GM10266 (cell line): ENCODE measurements around the gene ZBED3.
A peak's percentile ranks its signal among the peaks of the same experiment; 100 is the strongest.

Source experiments
- DNase-seq: peaks from one replicate; pipeline ENCODE4 v3.0.0; 2012; ENCODE audit errors: extremely low spot score
- TF ChIP-seq, protein P1 (sequence below): IDR thresholded peaks from 2 replicates; pipeline ENCODE4 v1.5.1; 2012; ENCODE audit warnings: mild to moderate bottlenecking, low read depth; ENCODE audit not compliant: control insufficient read depth, insufficient read depth; ENCODE audit errors: missing control alignments

The ZBED3 gene, protein sequence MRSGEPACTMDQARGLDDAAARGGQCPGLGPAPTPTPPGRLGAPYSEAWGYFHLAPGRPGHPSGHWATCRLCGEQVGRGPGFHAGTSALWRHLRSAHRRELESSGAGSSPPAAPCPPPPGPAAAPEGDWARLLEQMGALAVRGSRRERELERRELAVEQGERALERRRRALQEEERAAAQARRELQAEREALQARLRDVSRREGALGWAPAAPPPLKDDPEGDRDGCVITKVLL

DNA sequence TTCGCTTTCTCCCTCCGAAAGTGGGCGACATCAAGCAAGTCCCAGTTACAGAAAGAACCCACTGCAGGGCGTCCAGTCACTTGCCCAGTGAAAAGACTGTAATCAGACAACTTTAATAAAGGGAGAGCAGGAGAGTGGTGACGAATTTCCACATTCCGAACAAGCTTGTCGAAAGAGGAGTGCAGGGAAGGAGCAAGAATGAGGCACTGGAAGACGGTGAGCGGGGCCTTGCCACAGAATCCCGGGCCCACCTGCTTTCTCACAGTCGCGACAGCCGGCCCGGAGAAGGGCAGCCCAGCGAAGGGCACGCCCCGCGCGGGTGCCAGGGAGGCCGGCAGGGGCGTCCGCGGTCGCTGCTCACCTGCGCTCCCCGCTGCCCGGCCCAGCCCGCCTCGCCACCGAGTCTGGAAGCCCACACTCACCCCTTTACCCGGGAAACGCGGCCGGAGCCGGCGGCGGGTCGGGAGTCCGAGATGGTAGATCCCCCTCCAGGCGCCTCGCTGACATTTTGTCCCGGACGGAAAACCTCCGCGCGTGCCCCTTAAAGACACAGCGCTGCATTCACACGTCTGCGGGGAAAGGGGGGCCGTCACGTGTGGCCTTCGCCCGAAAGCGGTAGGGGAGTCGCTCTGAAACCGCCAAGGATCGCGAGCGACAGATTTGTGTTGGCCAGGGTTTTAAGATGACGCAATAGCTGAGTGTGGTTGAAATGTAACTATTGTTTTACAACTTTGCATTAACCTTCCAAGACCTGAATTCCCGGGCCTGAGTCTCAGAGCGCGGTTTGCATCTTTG is at the start of gene ZBED3:
TSS of gene ZBED3 (minus strand) at position 597 of the 795 bp plus-strand sequence. CDS start 9,407 bp downstream, outside the sequence.
- DNase-seq = peak; percentile 70
- TF ChIP-seq, protein P1, sequence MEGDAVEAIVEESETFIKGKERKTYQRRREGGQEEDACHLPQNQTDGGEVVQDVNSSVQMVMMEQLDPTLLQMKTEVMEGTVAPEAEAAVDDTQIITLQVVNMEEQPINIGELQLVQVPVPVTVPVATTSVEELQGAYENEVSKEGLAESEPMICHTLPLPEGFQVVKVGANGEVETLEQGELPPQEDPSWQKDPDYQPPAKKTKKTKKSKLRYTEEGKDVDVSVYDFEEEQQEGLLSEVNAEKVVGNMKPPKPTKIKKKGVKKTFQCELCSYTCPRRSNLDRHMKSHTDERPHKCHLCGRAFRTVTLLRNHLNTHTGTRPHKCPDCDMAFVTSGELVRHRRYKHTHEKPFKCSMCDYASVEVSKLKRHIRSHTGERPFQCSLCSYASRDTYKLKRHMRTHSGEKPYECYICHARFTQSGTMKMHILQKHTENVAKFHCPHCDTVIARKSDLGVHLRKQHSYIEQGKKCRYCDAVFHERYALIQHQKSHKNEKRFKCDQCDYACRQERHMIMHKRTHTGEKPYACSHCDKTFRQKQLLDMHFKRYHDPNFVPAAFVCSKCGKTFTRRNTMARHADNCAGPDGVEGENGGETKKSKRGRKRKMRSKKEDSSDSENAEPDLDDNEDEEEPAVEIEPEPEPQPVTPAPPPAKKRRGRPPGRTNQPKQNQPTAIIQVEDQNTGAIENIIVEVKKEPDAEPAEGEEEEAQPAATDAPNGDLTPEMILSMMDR = peak; percentile 13

DNA sequence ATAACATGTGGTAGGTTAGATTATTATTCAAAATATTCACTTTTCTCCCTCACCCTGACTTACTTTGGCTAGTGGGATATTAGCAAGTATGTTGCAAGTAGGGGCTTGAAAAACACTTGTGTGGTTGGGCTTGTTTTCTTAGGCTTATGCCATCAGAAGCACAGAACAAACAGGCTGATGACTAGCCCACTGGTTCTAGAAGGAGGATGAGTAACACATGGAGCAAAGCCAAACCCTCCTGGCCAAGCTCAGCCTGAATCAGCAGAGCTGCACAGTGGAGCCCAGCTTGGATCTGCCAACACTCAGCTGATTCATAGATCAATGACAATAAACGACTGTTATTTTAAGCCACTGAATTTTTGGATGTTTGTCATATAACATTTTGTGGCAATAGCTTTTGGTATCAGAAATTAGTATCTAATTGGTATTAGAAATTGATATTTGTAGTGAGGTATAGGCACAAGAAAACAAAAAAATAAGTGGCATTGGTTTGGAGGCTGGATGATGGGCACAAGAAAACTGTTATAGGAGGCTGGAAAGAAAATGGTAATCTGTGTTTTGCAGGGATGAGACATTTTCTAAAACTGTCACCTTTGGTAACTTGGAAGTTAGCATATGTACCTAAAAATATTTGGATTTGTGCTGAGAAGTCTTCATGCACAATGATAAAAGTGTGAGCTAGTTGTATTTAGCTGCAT is 46.1 kb upstream of the ZBED3 start:
- DNase-seq = no peak
- TF ChIP-seq, protein P1 = no peak

DNA sequence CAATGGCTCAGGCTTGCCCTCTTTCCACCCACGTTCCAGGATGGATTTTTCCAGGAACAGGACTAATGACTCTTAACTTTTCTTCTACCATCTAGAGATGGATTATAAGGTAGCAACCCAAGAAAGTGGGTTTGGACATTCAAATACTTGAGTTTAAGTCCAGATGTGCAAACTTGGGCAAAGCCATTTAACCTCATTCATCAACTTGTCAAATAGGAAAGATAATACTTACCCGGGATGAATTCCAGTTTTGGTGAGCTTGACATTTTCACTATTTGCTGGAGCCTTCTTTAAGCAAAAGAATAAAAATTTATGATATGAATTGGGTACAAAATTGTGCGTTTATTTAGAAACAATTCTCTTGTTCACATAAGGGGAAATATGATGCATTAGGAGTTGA is 44.3 kb upstream of the ZBED3 start:
- no peak for DNase-seq
- TF ChIP-seq, protein P1 = no peak

DNA sequence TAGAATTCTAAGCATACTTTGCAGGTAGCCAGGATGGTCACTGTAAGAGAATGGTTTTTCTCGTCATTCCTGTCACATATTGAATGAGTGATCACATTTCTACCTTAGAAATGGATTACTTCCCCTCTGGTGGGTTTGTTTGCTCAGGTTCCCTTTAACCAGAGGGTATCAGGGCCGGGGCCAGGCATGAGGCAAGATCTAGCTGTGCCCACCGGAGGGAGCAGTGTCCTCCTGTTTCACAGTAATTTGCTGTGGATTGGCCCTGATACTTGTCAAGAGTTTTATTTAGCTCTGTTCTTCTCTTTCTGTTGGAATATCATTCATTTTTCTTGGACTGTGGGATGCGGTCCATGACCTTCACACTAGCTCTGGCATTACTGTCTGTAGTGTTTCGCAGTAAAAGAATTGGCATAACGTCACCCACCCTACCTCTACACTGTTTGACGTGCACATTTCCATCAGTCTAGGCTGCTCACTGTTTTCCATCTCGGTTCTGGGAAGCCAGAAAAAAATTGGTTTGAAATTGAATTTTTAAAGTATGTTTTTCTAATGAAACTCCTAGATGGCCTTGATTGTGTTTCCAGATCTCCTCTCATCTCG is 42.4 kb upstream of the ZBED3 start:
- TF ChIP-seq, protein P1 = no peak
- DNase-seq = no peak

DNA sequence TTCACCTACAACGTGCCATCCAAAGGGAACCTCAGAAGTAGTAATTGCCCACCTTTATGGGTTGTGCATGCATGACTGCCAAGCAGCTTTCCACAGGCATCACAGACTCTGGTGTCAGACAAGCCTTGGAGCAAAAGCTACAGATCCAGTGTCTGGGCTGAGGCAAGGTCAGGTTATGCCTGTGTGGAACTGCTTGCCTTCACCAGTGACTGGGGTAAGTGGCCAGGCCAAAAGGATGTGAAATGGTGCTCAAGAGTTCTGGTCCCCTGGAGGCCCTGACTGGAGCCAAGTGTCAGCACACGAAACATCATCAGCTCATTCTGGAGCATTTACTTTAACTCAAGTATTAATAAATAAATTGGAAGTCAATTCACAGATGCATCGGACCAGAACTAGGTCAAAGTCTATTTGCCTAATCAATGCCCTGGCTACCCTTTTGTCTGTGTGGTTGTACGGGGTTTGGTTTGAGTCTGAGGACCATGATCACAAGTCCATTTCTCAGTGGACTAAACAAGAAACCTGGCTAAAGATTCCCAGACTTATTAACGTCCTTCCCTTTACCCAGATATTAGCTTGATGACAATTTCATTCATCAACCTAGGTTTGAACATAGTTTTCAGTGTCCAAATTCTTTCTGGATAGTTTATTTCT is 41.5 kb upstream of the ZBED3 start:
- DNase-seq = no peak
- TF ChIP-seq, protein P1 = no peak

DNA sequence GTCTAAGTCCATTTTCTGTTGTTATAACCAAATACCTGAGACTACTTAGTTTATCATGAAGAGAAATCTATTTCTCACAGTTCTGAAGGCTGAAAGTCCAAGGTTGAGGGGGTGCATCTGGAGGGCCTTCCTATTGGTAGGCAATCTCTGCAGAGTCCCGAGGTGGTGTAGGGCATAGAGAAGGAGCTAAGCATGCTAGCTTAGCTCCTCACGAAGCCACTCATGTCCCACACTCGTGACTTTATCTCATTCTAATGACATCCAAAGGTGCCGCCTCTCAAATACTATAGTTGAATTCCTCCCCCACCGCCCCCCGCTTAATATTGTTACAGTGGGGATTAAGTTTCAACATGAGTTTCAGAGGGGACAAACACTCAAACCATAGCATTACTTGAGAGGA is 36.0 kb upstream of the ZBED3 start:
- TF ChIP-seq, protein P1 = no peak

More for the DNA sequence above, 36.0 kb upstream of the ZBED3 start:
- DNase-seq = no peak
